T-helper 22 cell (primary cell): Measurements from ENCODE around the gene LZTFL1.

Experiments used
- DNase-seq: peaks from one replicate; pipeline ENCODE4 v3.0.0-alpha.2; 2020; ENCODE audit warnings: low read depth

LZTFL1 gene

DNA sequence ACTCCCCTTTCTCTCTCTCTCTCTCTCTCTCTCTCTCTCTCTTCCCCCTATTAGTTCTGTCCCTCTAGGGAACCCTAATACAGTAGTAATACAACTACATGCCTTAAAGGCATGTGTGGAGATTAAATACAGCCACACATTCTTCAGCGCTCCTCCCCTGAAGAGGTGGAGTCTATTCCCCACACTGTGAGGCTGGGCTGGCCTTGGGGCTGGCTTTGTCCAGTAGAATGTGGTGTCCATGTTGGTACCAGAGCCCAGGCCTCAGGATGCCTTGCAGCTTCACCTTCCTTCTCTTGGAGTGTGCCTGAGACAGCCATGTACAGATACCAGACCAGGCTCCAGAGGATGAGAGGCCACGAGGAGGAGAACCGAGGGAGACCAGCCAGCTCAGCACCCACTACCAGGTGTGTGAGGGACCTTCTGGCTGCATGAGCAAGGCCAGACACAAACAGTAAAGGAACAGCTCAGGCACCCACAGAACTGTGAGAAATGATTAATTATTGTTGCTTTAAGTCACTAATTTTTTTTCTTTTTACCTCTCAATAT, 56.2 kb downstream of the LZTFL1 start:
- no peak for DNase-seq

DNA sequence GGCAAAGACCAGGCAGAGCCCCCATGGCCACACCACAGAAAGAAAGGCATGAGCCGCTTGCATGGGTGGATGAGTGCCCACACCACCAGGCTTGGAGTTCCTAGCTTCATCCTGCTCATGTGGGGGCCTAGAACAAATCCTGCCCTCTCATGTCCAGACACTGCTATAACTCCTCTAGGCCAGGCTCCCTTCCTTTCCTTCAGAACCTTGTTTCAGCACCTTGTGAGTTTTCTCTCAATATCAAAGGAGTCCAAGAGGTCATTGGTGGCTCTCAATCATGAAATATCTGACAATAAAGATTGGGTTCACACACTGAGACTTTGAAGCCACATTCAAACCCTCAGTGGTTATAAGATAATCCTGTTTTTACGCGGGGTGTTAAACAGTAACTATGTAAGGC, 58.3 kb downstream of the LZTFL1 start:
- DNase-seq: no peak

DNA sequence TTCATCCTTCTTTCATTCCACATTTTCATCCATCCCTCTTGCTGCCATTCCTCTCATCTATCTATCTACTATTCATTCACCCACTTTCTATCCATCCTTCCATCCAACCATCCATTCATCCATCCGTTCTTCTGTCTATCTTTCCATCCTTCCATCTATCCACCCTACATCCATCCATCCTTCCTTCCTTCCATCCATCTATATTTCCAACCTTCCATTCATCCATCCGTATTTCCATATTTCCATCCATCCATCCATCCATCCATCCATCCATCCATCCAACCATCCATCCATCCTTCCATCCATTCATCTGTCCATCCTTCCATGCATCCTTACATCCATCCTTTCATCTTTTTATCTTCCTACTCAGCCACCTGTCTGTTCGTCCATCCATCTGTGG, 59.5 kb downstream of the LZTFL1 start:
- no peak for DNase-seq

DNA sequence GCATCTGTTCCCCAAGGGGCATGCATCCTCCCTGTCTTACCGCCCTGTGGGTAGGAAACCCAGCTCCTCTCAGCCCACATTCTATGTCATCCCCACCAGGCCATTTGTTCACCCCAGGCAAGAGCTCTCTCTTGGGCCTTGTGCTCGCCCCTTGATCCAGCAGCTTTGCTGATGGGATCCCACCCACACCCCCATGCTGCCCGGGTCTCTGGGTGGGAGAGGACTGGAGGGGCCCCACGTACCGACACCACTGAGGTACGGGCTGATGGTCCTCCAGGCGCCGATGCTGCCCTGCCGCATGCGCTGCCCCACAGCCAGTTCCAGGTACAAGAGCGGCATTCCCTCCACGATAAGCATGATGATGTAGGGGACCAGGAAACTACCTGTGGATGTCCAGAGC, 60.1 kb downstream of the LZTFL1 start:
- no peak for DNase-seq

DNA sequence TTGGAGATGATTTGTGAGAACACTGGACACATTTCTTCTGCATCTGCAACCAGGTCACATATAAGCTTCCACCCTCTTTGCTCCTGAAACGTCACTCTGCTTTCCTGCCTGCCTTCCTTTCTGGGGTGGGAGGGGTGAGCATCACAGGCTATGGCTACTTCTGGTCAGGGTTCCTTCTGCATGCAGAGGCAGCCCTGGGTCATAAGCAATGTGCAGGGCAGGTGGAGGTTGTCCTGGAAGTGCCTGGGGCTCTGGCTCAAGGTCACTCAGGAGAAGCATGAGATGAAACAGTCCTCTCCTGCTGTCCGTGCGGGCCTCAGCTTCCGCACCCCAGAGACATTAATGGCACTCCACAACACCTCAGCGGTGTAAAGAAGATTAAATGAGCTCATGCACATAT, 60.6 kb downstream of the LZTFL1 start:
- no peak for DNase-seq

DNA sequence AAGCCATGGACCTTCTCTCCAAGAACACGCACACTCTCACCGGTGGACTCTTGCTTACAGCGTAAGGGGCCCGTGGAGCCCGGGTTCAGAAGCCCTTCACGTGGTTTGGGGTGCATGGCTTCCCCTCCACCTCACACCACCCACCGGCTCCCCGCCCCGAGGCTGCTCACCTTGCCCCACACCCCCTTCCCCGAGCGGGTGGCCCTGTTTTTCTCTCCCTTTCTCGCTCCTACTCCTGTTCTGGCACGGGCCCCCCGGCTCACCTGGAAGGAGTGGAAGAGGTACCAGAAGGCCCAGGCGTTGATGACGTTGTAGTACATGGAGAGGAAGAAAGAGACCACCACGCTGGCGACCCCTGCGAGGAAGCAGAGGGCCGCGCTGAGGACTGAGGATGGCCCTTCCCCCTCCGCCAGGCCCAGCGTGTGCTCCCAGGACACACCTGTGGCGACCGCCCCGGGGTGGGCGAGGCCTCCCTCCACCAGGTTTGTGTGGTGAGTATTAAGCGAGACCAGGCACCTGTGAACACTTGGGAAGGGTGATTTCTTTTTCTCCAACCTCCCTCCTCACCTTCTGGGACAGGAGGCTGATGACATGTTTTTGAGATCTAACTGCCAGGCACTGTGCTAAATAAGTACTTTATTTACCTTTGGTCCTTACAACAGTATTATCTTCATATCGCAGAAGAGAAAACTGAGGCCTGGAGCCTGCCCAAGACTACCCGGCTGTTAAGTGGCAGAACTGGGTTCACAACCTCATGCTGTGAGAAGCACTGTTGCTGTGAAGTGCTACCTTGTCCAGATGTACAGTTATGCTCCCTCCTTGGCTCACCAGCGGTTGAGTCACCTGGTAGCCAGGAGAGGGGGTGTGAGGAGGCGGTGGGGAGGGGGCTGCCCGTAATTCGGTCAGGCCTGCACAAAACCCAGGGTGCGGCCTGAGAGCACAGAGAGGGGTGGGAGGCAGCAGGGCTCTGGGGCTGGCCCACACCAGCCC, 61.9 kb downstream of the LZTFL1 start:
- DNase-seq: no peak

DNA sequence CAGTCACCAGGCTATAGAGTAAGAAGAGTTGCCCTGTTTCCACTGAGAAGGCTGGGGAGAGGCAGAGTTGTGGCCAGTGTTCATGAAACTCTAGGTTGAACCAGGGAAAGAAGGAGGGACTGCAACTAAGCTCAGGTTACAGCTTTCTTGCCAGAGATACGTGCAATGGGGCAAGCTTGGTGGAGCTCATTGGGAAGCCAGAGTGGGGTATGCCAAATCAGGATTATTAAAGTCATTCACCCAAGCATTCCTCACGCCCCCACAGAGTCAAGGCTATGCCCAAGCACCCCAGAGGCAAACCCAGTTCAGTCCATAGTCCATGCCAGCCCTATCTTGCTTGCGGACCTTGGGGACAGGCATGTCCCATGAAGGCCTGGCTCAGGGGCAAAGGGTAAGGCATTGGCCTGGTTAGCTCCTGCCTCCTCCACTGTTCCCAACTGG, 63.1 kb downstream of the LZTFL1 start:
- no peak for DNase-seq

DNA sequence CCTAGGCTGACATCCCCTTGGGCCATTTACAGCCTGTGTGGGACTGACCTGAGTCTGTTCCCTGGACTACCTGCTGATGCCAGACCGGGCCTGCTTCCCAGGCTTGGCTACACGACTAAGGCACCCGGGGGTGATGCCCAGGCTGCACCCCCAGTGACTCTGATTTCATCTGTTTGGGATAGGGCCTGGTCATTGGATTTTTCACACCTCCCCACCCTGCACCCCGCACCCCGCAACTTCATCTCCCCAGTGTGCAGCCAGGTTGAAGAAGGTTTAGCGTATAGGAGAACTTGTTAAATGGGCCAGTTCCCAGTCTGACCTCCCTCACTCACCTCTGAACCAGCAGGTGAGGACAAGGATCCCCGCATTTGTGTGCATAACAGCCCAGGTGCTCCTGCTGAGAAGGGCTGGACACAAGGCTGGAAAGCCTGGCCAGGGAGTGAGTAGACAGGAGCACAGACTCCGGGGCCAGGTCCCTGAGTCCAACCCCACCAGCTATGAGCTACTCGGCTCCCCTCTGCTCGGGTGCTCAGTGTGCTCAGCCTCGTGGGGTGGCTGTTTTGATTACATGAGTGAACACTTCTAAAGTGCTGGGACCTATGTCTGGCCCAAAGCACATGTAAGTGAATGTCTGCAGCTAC, 64.1 kb downstream of the LZTFL1 start:
- DNase-seq: no peak

DNA sequence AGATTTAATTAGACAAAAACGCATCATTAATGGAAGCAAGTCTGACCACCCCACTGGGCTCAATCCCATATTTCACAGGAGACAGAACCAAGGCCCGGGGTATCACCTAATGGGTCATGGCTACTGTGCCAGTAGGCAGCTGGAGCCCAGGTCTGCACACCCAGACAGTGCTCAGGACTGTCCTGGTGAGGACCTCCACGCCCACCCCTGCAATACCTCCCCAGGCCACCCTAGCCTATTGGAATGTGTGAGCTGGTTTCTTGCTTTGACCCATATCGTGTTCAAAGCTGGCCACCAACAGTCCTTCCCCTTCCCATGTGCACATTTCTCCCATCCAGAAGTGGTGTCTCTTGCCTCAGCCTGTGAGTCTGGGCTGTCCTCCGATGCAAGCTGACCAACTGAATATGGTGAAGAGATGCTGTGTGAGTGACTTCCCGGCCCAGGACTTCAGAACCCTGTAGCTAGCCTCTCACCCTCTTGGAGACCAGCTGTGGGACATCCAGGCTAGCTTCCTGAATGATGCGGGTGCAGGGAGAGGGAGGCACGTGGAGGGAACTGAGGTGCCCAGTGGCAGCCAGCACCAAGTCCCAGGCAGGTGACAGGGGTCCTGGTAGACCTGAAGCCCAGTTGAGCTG, 64.7 kb downstream of the LZTFL1 start:
- no peak for DNase-seq

DNA sequence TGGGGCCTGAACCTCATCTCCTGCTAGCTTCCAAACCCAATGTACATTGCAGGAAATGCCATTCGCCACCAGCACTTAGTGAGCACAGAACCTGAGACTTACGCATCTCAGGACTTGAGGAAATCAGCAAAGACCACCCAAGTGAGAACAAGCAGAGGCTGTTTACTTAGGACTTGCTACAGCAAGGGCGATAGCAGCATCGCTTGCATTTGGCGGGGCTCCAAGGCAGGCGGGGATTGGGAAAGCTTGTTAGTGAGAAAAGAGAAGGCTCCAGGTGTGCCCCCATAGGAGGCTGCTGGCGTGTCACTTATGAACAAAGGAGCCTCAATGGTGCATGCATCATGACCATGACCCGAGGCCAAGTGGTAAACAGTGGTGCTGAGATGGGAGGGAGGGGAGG, 65.3 kb downstream of the LZTFL1 start:
- DNase-seq: no peak

DNA sequence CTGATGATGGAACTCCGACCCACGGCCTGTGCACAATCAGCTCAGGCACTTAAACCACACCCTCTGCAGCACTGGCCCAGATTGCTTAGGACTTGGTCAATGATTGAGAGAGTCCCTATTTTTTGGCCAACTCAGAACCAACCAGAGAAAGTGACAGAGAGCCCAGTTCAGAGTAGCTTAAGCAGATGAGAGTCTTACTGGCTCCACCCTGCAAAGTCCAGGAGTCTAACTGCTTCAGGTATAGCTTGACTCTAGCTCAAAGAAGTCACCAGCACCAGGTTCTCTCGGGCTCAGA, 65.7 kb downstream of the LZTFL1 start:
- DNase-seq: no peak

DNA sequence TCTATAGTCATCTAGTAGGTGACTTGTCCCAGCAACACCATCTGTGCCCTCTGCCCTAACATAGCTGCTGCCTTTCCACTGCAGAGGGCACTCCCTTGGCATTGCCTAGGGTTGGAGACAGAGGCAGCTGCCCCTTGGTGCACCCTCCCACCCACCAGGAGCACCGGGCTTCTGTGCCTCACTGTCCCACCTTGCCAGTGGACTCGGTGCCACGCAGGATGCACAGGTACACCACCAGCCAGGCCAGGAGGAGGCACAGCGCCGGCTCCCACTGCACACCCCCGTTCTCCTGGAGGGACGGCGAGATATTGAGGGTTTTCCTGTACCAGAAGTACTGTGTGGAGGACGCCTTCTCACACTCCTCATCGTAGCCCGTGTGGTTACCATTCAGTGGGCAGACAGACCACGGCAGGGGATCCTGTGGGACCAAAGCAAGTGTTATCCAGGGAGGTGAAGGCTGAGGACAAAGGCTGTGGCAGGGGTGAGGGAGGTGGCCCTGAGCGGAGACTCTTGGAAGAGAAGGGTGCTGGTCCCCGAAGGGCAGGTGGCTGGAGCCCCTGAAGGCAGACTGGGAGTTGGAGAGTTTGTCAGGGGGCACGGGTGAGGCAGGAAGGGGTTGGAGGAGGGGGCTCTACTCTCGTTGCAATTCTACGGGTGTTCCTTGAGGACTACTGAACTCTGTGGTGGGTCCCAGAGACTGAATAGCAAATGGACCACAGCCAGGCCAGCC, 66.2 kb downstream of the LZTFL1 start:
- no peak for DNase-seq

DNA sequence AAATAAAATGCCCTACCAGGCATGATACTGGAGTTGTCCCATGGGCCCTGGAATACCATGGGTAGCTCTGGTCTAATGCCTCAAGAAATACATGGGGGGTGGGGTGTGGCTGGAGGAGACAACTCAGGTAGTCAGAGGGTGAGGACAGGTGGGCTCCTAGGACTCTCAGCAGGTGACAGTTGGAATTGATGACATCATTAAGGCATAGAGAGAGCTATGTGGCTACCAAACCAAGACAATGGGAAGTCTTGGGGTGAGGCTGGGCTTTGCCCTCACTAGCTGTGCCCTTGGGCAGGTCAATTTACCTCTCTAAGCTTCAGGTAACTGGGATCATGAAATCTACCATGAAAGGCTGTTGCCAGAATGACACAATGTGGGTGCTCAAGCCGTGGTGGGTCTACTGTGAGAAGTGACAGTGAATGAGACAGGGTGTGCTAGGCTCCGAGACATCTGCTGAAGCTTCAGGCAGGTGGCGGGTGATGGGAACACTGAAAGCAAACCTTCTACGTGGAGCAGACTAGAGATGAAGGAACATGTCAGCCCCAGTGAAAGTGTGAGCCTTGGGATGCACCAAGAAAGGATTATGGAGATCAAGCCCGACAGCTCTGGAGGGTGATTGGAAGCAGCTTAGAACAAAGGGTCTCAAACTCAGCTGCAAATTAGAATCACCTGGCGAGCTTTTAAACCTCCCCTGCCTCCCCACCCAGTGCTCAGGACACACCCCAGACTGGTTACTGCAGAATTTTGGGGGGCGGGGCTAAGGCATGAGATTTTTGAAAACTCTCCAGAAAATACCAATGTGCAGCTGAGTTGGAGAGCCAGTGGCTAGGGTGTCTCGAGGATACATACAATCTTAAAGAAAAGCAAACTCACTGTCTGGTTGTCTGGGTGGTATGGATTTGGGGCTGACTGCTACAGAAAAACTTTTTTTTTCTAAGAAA, 67.1 kb downstream of the LZTFL1 start:
- DNase-seq: no peak

DNA sequence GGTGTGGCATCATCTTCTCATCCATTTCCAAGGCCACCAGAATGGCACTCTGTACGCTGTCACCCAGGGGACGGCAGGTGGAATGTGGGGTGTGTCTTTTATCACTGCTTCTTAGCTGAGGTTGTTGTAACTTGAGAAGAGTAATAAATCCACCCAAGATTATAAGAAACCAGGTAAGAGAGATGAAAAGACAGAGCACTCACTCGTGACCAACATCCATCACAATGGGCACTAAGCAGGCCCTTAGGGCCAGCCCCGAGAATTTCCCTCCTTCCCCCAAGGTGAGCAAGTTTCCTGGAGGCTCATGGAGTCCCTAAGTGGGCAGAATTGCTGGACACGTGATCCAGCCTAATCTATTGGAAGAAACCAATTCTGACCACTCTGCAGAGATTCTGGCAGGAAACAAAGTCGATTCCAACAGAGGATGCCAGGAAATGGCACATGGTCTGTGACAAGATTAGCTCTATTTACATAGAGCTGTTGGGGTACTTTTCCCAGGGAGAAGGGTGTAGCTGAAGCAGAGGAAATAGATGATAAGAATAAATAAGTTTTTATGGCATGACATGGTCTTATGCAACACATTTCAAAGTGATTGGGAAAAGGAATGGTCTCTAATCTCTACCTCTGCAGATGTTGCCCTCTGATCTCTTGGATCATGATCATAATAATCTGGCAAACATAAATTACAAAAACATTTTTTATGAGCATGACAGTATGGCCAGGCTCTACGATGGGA, 68.0 kb downstream of the LZTFL1 start:
- DNase-seq: no peak
